ENCODE measurements around the gene SF3B3. TPM values are rescaled to one million over a fixed set of nuclear protein-coding genes. Genes with fewer than 3 reads are reported as not detected.
A peak's percentile ranks its signal among the peaks of the same experiment; 100 is the strongest.
"Not testable (repeated sequence)": the region's sequence is repeated elsewhere in the genome, so short reads cannot be mapped to it uniquely, and the experiment has no call there.

The SF3B3 gene
- total RNA-seq, 3 donors from 2014 or later = 80.2 to 147 (median 133) TPM

DNA sequence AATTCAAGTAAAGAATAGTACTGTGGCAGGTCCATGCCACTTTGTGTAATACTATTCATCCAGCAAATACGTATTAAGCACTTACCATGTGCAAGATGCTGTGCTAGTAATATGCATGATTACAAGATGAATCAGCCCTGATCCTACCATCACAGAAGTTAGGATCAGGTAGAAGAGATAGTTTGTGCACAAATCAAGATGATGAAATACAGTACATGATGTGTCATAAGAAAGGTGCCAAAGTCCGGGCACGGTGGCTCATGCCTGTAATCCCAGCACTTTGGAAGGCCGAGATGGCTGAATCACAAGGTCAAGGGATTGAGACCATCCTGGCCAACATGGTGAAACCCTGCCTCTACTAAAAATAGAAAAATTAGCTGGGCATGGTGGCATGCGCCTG lies 11.2 kb upstream of the SF3B3 start:
- Histone ChIP-seq H3K27ac (no peak overlapping the region), H3K4me1 (no peaks in the 10 kb centered on the region), H3K27me3 (no peaks in the 10 kb centered on the region), H3K4me3 (no peak overlapping the region), H3K9me3 (no peaks in the 10 kb centered on the region), H3K36me3 (peaks cover 10% of the 10 kb centered on the region)
- no peak for DNase-seq (ENCODE audit: low spot score in 2 of 2)
- intact Hi-C loops (cut with DNase I; ENCODE audit: low total_unique reads) = no loop called here
- TF ChIP-seq POLR2A (IDR thresholded peaks at IDR 0.05) (no peak), POLR2AphosphoS5 (IDR thresholded peaks at IDR 0.05) (no peak), CTCF (IDR thresholded peaks at IDR 0.05) (no peak)

- Histone ChIP-seq H3K36me3 (no peaks in the 10 kb centered on the region), H3K27me3 (no peaks in the 10 kb centered on the region), H3K27ac (no peak overlapping the region), H3K4me1 (peaks cover 5 to 7% of the 10 kb centered on the region in 2 donors), H3K4me3 (no peak overlapping the region), H3K9me3 (no peaks in the 10 kb centered on the region)
- no peak for DNase-seq (ENCODE audit: low spot score in 2 of 2)
- TF ChIP-seq POLR2A (IDR thresholded peaks at IDR 0.05) (no peak), POLR2AphosphoS5 (IDR thresholded peaks at IDR 0.05) (no peak), CTCF (IDR thresholded peaks at IDR 0.05) (no peak)
- intact Hi-C loops (cut with DNase I; ENCODE audit: low total_unique reads) = no loop called here
These were observed 2.9 kb upstream of the SF3B3 start for GRCh38 chr16:70520612-70521297.

GRCh38 chr16:70522216-70523075 lies 1.2 kb upstream of the SF3B3 start:
- intact Hi-C loops (cut with DNase I; ENCODE audit: low total_unique reads) = no loop called here
- no peaks in the 10 kb centered on the region for H3K9me3 ChIP-seq
- H3K36me3 ChIP-seq = no peaks in the 10 kb centered on the region
- no peaks in the 10 kb centered on the region for H3K27me3 ChIP-seq
- peak overlapping the region; percentile 72 to 89 (median 81) for H3K4me3 ChIP-seq
- no peak for DNase-seq (ENCODE audit: low spot score in 2 of 2)
- TF ChIP-seq CTCF (IDR thresholded peaks at IDR 0.05) (no peak), POLR2AphosphoS5 (IDR thresholded peaks at IDR 0.05) (no peak), POLR2A (IDR thresholded peaks at IDR 0.05) (no peak)
- peak overlapping the region in 1 of 2 donors; percentile 93 for H3K27ac ChIP-seq
- peaks cover 7 to 9% of the 10 kb centered on the region in 2 donors for H3K4me1 ChIP-seq

GRCh38 chr16:70523076-70523742 lies 407 bp upstream of the SF3B3 start, which contains the start of gene COG4:
Gene COG4, minus strand, starts transcription at chr16:70523554. Its CDS starts 11 bp downstream, at chr16:70523543.
- Histone ChIP-seq H3K27ac (peak within 1 kb of the TSS; percentile 93 to 95), H3K9me3 (no peaks in the 10 kb centered on the region), H3K4me3 (peak within 1 kb of the TSS; percentile 72 to 89 (median 81)), H3K27me3 (no peaks in the 10 kb centered on the region), H3K4me1 (peaks cover 9 to 10% of the 10 kb centered on the region in 2 donors), H3K36me3 (no peaks in the 10 kb centered on the region)
- intact Hi-C loops (cut with DNase I; ENCODE audit: low total_unique reads) = no loop called here
- TF ChIP-seq POLR2AphosphoS5 (IDR thresholded peaks at IDR 0.05) (peak in 1 of 3 donors; percentile 32), CTCF (IDR thresholded peaks at IDR 0.05) (no peak), POLR2A (IDR thresholded peaks at IDR 0.05) (no peak)
- DNase-seq (ENCODE audit: low spot score in 2 of 2) = peak; percentile 80 to 86

DNA sequence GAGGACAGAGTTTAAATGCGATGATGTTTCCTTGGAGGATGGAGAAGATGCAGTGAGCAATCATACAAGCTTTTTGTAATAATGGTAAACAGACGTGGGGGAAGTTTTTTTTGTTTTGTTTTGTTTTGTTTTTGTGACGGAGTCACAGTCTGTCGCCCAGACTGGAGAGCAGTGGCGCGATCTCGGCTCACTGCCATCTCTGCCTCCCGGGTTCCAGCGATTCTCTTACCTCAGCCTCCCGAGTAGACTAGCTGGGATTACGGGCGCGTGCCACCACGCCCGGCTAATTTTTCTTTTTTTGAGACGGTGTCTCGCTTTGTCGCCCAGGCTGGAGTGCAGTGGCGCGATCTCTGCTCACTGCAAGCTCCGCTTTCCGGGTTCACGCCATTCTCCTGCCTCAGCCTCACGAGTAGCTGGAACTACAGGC lies 796 bp downstream of the SF3B3 start:
- Histone ChIP-seq H3K4me3 (peak overlapping the region; percentile 72 to 89 (median 81)), H3K27ac (peak overlapping the region; percentile 93 to 95)
- intact Hi-C loops (cut with DNase I; ENCODE audit: low total_unique reads); H3K9me3 ChIP-seq; H3K27me3 ChIP-seq; H3K36me3 ChIP-seq; H3K4me1 ChIP-seq: not testable (repeated sequence)
- peak; percentile 27 to 57 for DNase-seq (ENCODE audit: low spot score in 2 of 2)
